GM23338 (cell line): ENCODE data around the gene EMID1. TPM values are rescaled to one million over a fixed set of nuclear protein-coding genes. Genes with fewer than 3 reads are reported as not detected.
A peak's percentile ranks its signal among the peaks of the same experiment; 100 is the strongest.

Experiments used
- ATAC-seq: fragments of 200-7000 bp; cut with Tn5 transposase; 3 replicates; pipeline ENCODE4 v1.9.1; 2020
- DNase-seq: peaks from one replicate; pipeline ENCODE4 v3.0.0-alpha.2; 2015; ENCODE audit warnings: low spot score
- H2AFZ ChIP-seq: fragments of 200-600 bp; sonication (generic); 2 replicates; pipeline ENCODE4 v1.8.0; 2016; ENCODE audit warnings: antibody characterized with exemption, mild to moderate bottlenecking, moderate library complexity
- H3F3A ChIP-seq: fragments of 200-600 bp; sonication (generic); replicated peaks from 2 replicates; pipeline ENCODE4 v1.8.0; 2017; ENCODE audit warnings: antibody characterized with exemption, mixed run types, low read depth
- H3K27ac ChIP-seq: fragments of 200-600 bp; sonication (generic); 2 replicates; pipeline ENCODE4 v1.6.1; 2016; ENCODE audit warnings: low read depth
- H3K27me3 ChIP-seq: fragments of 200-600 bp; sonication (generic); 2 replicates; pipeline ENCODE4 v1.8.0; 2016; ENCODE audit warnings: mild to moderate bottlenecking, mixed run types, moderate library complexity; ENCODE audit not compliant: insufficient read depth
- H3K36me3 ChIP-seq: fragments of 200-600 bp; sonication (generic); 2 replicates; pipeline ENCODE4 v1.8.0; 2016; ENCODE audit warnings: mild to moderate bottlenecking; ENCODE audit not compliant: insufficient read depth
- H3K4me1 ChIP-seq: fragments of 200-600 bp; sonication (generic); 2 replicates; pipeline ENCODE4 v1.8.0; 2016; ENCODE audit warnings: mild to moderate bottlenecking, moderate library complexity; ENCODE audit not compliant: insufficient read depth
- H3K4me2 ChIP-seq: fragments of 200-600 bp; sonication (generic); 2 replicates; pipeline ENCODE4 v1.7.1; 2017; ENCODE audit warnings: mixed run types
- H3K4me3 ChIP-seq: fragments of 200-600 bp; sonication (generic); 2 replicates; pipeline ENCODE4 v1.6.1; 2016; ENCODE audit warnings: mixed run types
- H3K79me2 ChIP-seq: fragments of 200-600 bp; sonication (generic); replicated peaks from 2 replicates; pipeline ENCODE4 v1.8.0; 2017; ENCODE audit warnings: mild to moderate bottlenecking; ENCODE audit not compliant: insufficient read depth
- H3K9me2 ChIP-seq: fragments of 200-600 bp; sonication (generic); 2 replicates; pipeline ENCODE4 v1.8.0; 2017; ENCODE audit not compliant: insufficient read depth
- H4K20me1 ChIP-seq: fragments of 200-600 bp; sonication (generic); replicated peaks from 2 replicates; pipeline ENCODE4 v1.8.0; 2017; ENCODE audit warnings: mild to moderate bottlenecking; ENCODE audit not compliant: insufficient read depth
- H3K27ac Mint-ChIP-seq: 2 replicates; pipeline ENCODE4 v1.8.0; 2020; ENCODE audit warnings: inconsistent platforms, mild to moderate bottlenecking, moderate library complexity, mixed read lengths
- H3K27me3 Mint-ChIP-seq: 3 replicates; pipeline ENCODE4 v1.8.0; 2022; ENCODE audit warnings: low read depth, mild to moderate bottlenecking, moderate library complexity, mixed read lengths, inconsistent platforms; ENCODE audit not compliant: insufficient read depth, poor library complexity
- H3K36me3 Mint-ChIP-seq: 3 replicates; pipeline ENCODE4 v1.8.0; 2021; ENCODE audit warnings: low read depth, mild to moderate bottlenecking, inconsistent platforms, moderate library complexity, mixed read lengths
- H3K4me1 Mint-ChIP-seq: 3 replicates; pipeline ENCODE4 v1.8.0; 2020; ENCODE audit warnings: mild to moderate bottlenecking, inconsistent platforms, mixed read lengths
- H3K4me3 Mint-ChIP-seq: 3 replicates; pipeline ENCODE4 v1.8.0; 2021; ENCODE audit warnings: moderate library complexity, mild to moderate bottlenecking, inconsistent platforms, mixed read lengths
- H3K9me3 Mint-ChIP-seq: 3 replicates; pipeline ENCODE4 v1.8.0; 2020; ENCODE audit warnings: moderate library complexity, mild to moderate bottlenecking, inconsistent platforms, mixed read lengths
- CREB1 ChIP-seq: fragments of 250-450 bp; sonication (Bioruptor Pico); IDR thresholded peaks from 2 replicates; pipeline ENCODE4 v1.5.0; 2020; ENCODE audit warnings: low read depth, mild to moderate bottlenecking, moderate library complexity
- EZH2 ChIP-seq: fragments of 200-600 bp; sonication (generic); IDR thresholded peaks from one replicate; pipeline ENCODE4 v1.8.0; 2017; ENCODE audit warnings: antibody characterized with exemption, mild to moderate bottlenecking, low read depth; ENCODE audit not compliant: unreplicated experiment
- EZH2phosphoT487 ChIP-seq: fragments of 200-600 bp; sonication (generic); IDR thresholded peaks from one replicate; pipeline ENCODE4 v1.8.1; 2018; ENCODE audit warnings: antibody characterized with exemption; ENCODE audit not compliant: unreplicated experiment
- JUNB ChIP-seq: IDR thresholded peaks from one replicate; pipeline ENCODE4 v1.6.1; 2016; ENCODE audit warnings: antibody characterized with exemption; ENCODE audit not compliant: unreplicated experiment
- NANOG ChIP-seq: IDR thresholded peaks from 2 replicates; pipeline ENCODE4 v1.6.1; 2016; ENCODE audit warnings: antibody characterized with exemption, borderline replicate concordance
- POLR2AphosphoS5 ChIP-seq: IDR thresholded peaks from 2 replicates; pipeline ENCODE4 v1.6.1; 2016; ENCODE audit warnings: antibody characterized with exemption, low read depth
- STAT1 ChIP-seq: IDR thresholded peaks from one replicate; pipeline ENCODE4 v1.6.1; 2016; ENCODE audit warnings: antibody characterized with exemption; ENCODE audit not compliant: unreplicated experiment
- ZNF114 ChIP-seq: fragments of 250-450 bp; sonication (Bioruptor Pico); IDR thresholded peaks from 2 replicates; pipeline ENCODE4 v1.5.0; 2020; ENCODE audit warnings: mild to moderate bottlenecking, moderate library complexity
- ZNF331 ChIP-seq: fragments of 250-450 bp; sonication (Bioruptor Pico); IDR thresholded peaks from 2 replicates; pipeline ENCODE4 v1.5.0; 2020; ENCODE audit warnings: low read depth, mild to moderate bottlenecking, moderate library complexity
- polyA plus RNA-seq: library from polyadenylated mRNA; unstranded; fragments of >200 nt; fragmentation: Nextera tagmentation; extraction: Ambion mirVana; gene quantifications from 2 replicates; pipeline ENCODE4 v1.2.1, GENCODE V29; 2016
- total RNA-seq: library from RNA; depleted of rRNA; stranded (reverse); fragments of >200 nt; shearing (Covaris generic); gene quantifications from 2 replicates; pipeline ENCODE4 v1.2.3, GENCODE V29; 2014
- TF ChIP-seq, protein P1 (sequence below), 2 experiments: fragments of 200-600 bp in 1 of 2; sonication (generic) in 1 of 2; conservative IDR thresholded peaks; 2 replicates each; pipeline versions ENCODE4 v1.5.1 to v1.6.1; 2016 to 2017; ENCODE audit warnings: antibody characterized with exemption in 2 of 2, low read depth in 2 of 2, mild to moderate bottlenecking in 2 of 2, moderate library complexity in 1 of 2
- TF ChIP-seq, protein P2 (sequence below): IDR thresholded peaks from one replicate; pipeline ENCODE4 v1.6.1; 2018; ENCODE audit warnings: antibody characterized with exemption; ENCODE audit not compliant: unreplicated experiment
- TF ChIP-seq, protein P3 (sequence below): fragments of 250-450 bp; sonication (Bioruptor Pico); IDR thresholded peaks from 2 replicates; pipeline ENCODE4 v1.5.0; 2020; ENCODE audit warnings: mild to moderate bottlenecking, moderate library complexity
- TF ChIP-seq, protein P4 (sequence below): IDR thresholded peaks from 2 replicates; pipeline ENCODE4 v1.6.1; 2016; ENCODE audit warnings: antibody characterized with exemption

The EMID1 gene
- total and polyA plus RNA-seq, 2 experiments from 2014 or later, result 3.0 to 13.4 TPM

DNA sequence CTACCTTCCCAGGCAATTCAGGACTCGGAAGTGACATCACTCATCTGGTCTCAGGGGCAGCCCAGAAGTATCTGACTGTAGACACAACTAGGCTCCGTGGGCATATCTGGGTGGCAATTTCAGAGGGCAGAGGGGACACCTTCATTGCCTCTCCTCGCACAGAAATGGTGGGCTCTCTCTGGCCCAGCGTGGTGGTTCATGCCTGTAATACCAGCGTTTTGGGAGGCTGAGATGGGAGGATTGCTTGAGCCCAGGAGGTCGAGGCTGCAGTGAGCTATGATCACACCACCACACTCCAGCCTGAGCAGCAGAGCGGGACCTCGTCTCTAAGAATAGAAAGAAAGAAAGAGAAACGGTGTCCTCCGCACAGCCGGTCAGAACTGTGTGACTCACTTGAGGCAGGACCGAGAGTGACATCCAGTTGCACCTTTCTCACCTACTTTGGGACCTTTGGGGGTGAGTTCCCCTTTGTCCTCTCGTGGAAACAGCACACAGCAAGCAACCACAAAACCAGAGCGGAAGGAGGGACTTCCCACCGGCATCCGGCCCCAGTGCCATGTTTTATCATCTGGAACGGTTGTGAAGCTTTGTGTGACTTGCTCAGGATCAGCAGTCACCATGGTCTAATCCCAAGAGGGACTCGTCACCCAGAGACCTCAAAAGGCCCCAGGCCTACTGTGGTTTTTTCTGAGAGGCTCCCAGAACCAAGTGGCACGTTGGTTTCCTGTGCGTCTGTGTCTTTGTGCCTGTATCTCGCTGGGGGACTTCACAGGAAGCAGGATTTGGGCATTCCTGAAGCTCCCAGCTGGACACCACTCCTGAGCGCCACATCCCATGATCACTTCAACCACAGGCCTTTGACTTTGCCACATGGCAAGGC, 38.4 kb upstream of the EMID1 start:
- Histone ChIP-seq H2AFZ (peak overlapping the region; percentile 56; the same call in 1 of the 2 replicates), H3K4me1 (no peaks in the 10 kb centered on the region), H3K79me2 (no peaks in the 10 kb centered on the region), H3K4me3 (no peak overlapping the region), H3K9me2 (0 out of 2 replicates have a peak, but pooled peaks cover 3% of the 10 kb centered on the region), H3K27me3 (no peaks in the 10 kb centered on the region), H3K4me2 (no peak overlapping the region), H4K20me1 (no peaks in the 10 kb centered on the region), H3F3A (no peaks in the 10 kb centered on the region), H3K36me3 (no peaks in the 10 kb centered on the region), H3K27ac (no peak overlapping the region)
- H3K27me3 Mint-ChIP-seq, result peaks cover 19% of the 10 kb centered on the region
- no peak for TF ChIP-seq STAT1
- TF ChIP-seq POLR2AphosphoS5, result no peak
- TF ChIP-seq, protein P1, sequence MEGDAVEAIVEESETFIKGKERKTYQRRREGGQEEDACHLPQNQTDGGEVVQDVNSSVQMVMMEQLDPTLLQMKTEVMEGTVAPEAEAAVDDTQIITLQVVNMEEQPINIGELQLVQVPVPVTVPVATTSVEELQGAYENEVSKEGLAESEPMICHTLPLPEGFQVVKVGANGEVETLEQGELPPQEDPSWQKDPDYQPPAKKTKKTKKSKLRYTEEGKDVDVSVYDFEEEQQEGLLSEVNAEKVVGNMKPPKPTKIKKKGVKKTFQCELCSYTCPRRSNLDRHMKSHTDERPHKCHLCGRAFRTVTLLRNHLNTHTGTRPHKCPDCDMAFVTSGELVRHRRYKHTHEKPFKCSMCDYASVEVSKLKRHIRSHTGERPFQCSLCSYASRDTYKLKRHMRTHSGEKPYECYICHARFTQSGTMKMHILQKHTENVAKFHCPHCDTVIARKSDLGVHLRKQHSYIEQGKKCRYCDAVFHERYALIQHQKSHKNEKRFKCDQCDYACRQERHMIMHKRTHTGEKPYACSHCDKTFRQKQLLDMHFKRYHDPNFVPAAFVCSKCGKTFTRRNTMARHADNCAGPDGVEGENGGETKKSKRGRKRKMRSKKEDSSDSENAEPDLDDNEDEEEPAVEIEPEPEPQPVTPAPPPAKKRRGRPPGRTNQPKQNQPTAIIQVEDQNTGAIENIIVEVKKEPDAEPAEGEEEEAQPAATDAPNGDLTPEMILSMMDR (conservative IDR thresholded peaks at IDR 0.05; ENCODE audit: low read depth in 2 of 2), result no peak
- no peak for TF ChIP-seq ZNF114 (CRISPR knock-in tag)
- TF ChIP-seq NANOG, result no peak
- TF ChIP-seq, protein P2, sequence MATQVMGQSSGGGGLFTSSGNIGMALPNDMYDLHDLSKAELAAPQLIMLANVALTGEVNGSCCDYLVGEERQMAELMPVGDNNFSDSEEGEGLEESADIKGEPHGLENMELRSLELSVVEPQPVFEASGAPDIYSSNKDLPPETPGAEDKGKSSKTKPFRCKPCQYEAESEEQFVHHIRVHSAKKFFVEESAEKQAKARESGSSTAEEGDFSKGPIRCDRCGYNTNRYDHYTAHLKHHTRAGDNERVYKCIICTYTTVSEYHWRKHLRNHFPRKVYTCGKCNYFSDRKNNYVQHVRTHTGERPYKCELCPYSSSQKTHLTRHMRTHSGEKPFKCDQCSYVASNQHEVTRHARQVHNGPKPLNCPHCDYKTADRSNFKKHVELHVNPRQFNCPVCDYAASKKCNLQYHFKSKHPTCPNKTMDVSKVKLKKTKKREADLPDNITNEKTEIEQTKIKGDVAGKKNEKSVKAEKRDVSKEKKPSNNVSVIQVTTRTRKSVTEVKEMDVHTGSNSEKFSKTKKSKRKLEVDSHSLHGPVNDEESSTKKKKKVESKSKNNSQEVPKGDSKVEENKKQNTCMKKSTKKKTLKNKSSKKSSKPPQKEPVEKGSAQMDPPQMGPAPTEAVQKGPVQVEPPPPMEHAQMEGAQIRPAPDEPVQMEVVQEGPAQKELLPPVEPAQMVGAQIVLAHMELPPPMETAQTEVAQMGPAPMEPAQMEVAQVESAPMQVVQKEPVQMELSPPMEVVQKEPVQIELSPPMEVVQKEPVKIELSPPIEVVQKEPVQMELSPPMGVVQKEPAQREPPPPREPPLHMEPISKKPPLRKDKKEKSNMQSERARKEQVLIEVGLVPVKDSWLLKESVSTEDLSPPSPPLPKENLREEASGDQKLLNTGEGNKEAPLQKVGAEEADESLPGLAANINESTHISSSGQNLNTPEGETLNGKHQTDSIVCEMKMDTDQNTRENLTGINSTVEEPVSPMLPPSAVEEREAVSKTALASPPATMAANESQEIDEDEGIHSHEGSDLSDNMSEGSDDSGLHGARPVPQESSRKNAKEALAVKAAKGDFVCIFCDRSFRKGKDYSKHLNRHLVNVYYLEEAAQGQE, result no peak
- TF ChIP-seq EZH2, result no peak
- no peak for TF ChIP-seq ZNF331
- TF ChIP-seq CREB1 (CRISPR knock-in tag), result no peak
- TF ChIP-seq, protein P3, sequence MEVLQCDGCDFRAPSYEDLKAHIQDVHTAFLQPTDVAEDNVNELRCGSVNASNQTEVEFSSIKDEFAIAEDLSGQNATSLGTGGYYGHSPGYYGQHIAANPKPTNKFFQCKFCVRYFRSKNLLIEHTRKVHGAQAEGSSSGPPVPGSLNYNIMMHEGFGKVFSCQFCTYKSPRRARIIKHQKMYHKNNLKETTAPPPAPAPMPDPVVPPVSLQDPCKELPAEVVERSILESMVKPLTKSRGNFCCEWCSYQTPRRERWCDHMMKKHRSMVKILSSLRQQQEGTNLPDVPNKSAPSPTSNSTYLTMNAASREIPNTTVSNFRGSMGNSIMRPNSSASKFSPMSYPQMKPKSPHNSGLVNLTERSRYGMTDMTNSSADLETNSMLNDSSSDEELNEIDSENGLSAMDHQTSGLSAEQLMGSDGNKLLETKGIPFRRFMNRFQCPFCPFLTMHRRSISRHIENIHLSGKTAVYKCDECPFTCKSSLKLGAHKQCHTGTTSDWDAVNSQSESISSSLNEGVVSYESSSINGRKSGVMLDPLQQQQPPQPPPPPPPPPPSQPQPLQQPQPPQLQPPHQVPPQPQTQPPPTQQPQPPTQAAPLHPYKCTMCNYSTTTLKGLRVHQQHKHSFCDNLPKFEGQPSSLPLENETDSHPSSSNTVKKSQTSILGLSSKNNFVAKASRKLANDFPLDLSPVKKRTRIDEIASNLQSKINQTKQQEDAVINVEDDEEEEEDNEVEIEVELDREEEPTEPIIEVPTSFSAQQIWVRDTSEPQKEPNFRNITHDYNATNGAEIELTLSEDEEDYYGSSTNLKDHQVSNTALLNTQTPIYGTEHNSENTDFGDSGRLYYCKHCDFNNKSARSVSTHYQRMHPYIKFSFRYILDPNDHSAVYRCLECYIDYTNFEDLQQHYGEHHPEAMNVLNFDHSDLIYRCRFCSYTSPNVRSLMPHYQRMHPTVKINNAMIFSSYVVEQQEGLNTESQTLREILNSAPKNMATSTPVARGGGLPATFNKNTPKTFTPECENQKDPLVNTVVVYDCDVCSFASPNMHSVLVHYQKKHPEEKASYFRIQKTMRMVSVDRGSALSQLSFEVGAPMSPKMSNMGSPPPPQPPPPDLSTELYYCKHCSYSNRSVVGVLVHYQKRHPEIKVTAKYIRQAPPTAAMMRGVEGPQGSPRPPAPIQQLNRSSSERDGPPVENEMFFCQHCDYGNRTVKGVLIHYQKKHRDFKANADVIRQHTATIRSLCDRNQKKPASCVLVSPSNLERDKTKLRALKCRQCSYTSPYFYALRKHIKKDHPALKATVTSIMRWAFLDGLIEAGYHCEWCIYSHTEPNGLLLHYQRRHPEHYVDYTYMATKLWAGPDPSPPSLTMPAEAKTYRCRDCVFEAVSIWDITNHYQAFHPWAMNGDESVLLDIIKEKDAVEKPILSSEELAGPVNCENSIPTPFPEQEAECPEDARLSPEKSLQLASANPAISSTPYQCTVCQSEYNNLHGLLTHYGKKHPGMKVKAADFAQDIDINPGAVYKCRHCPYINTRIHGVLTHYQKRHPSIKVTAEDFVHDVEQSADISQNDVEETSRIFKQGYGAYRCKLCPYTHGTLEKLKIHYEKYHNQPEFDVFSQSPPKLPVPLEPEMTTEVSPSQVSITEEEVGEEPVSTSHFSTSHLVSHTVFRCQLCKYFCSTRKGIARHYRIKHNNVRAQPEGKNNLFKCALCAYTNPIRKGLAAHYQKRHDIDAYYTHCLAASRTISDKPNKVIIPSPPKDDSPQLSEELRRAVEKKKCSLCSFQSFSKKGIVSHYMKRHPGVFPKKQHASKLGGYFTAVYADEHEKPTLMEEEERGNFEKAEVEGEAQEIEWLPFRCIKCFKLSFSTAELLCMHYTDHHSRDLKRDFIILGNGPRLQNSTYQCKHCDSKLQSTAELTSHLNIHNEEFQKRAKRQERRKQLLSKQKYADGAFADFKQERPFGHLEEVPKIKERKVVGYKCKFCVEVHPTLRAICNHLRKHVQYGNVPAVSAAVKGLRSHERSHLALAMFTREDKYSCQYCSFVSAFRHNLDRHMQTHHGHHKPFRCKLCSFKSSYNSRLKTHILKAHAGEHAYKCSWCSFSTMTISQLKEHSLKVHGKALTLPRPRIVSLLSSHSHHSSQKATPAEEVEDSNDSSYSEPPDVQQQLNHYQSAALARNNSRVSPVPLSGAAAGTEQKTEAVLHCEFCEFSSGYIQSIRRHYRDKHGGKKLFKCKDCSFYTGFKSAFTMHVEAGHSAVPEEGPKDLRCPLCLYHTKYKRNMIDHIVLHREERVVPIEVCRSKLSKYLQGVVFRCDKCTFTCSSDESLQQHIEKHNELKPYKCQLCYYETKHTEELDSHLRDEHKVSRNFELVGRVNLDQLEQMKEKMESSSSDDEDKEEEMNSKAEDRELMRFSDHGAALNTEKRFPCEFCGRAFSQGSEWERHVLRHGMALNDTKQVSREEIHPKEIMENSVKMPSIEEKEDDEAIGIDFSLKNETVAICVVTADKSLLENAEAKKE (CRISPR knock-in tag), result no peak
- no peak for TF ChIP-seq JUNB
- TF ChIP-seq, protein P4, sequence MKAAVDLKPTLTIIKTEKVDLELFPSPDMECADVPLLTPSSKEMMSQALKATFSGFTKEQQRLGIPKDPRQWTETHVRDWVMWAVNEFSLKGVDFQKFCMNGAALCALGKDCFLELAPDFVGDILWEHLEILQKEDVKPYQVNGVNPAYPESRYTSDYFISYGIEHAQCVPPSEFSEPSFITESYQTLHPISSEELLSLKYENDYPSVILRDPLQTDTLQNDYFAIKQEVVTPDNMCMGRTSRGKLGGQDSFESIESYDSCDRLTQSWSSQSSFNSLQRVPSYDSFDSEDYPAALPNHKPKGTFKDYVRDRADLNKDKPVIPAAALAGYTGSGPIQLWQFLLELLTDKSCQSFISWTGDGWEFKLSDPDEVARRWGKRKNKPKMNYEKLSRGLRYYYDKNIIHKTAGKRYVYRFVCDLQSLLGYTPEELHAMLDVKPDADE, result no peak
- no peak for TF ChIP-seq EZH2phosphoT487
- no peak for DNase-seq
- no peak for ATAC-seq
- no peak overlapping the region for H3K4me3 Mint-ChIP-seq
- H3K4me1 Mint-ChIP-seq, result no peaks in the 10 kb centered on the region
- H3K27ac Mint-ChIP-seq, result no peak overlapping the region
- no peaks in the 10 kb centered on the region for H3K36me3 Mint-ChIP-seq
- H3K9me3 Mint-ChIP-seq, result no peaks in the 10 kb centered on the region
